ENCODE results near the gene DDX10. TPM values are rescaled to one million over a fixed set of nuclear protein-coding genes. Genes with fewer than 3 reads are reported as not detected.

Gene DDX10
- total RNA-seq, 4 donors from 2014 or later: 27.9 to 511 (median 31.5) TPM

DNA sequence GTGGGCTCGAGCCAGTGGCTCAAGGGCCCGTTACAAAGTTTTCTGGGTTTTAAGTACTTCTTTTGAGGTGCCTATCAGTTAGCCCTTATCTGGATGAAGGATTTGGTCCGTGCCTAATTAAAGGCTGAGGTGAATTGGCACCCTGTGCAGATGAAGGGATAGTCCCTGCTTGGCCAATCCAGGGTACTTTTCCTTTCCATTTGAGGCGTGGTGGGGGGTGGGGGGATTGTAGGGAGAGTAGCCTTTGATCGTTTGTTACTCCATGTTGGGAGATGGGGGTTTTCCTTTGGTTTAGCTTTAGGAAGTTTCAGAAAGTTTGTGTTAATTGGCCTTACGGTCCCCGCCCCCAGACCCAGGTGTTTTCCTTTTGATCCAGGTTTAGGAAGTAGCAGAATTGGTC is 170.8 kb downstream of the DDX10 start:
- TF ChIP-seq, protein P1, sequence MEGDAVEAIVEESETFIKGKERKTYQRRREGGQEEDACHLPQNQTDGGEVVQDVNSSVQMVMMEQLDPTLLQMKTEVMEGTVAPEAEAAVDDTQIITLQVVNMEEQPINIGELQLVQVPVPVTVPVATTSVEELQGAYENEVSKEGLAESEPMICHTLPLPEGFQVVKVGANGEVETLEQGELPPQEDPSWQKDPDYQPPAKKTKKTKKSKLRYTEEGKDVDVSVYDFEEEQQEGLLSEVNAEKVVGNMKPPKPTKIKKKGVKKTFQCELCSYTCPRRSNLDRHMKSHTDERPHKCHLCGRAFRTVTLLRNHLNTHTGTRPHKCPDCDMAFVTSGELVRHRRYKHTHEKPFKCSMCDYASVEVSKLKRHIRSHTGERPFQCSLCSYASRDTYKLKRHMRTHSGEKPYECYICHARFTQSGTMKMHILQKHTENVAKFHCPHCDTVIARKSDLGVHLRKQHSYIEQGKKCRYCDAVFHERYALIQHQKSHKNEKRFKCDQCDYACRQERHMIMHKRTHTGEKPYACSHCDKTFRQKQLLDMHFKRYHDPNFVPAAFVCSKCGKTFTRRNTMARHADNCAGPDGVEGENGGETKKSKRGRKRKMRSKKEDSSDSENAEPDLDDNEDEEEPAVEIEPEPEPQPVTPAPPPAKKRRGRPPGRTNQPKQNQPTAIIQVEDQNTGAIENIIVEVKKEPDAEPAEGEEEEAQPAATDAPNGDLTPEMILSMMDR (IDR thresholded peaks at IDR 0.05): no peak
- Histone ChIP-seq H3K4me3 (no peak overlapping the region), H3K27ac (no peak overlapping the region), H3K36me3 (no peaks in the 10 kb centered on the region), H3K4me1 (no peaks in the 10 kb centered on the region), H3K27me3 (peaks cover 0 to 3% of the 10 kb centered on the region in 2 donors), H3K9me3 (no peaks in the 10 kb centered on the region)
- no peak for DNase-seq
- intact Hi-C loops (cut with DNase I; ENCODE audit: low total_unique reads): no loop called here

DNA sequence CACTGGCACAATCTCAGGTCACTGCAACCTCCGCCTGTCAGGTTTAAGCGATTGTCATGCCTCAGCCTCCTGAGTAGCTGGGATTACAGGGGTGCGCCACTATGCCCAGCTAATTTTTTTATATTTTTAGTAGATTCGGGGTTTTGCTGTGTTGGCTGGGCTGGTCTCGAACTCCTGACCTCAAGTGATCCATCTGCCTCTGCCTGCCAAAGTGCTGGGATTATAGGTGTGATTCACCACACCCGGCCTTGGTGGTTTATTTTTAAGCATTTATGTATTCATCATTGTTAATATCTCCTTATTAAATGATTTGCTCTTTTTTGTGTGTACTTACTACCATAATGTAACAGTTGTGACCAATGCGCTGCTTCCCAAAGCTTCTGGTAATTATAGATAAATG is 171.7 kb downstream of the DDX10 start:
- intact Hi-C loops (cut with DNase I; ENCODE audit: low total_unique reads): no loop called here
- H3K36me3 ChIP-seq: no peaks in the 10 kb centered on the region
- H3K9me3 ChIP-seq: no peaks in the 10 kb centered on the region
- TF ChIP-seq, protein P1 (IDR thresholded peaks at IDR 0.05): no peak
- TF ChIP-seq POLR2A (IDR thresholded peaks at IDR 0.05): no peak
- peaks cover 0 to 3% of the 10 kb centered on the region in 2 donors for H3K27me3 ChIP-seq
- no peaks in the 10 kb centered on the region for H3K4me1 ChIP-seq
- no peak for DNase-seq
- H3K4me3 ChIP-seq: no peak overlapping the region
- no peak overlapping the region for H3K27ac ChIP-seq

DNA sequence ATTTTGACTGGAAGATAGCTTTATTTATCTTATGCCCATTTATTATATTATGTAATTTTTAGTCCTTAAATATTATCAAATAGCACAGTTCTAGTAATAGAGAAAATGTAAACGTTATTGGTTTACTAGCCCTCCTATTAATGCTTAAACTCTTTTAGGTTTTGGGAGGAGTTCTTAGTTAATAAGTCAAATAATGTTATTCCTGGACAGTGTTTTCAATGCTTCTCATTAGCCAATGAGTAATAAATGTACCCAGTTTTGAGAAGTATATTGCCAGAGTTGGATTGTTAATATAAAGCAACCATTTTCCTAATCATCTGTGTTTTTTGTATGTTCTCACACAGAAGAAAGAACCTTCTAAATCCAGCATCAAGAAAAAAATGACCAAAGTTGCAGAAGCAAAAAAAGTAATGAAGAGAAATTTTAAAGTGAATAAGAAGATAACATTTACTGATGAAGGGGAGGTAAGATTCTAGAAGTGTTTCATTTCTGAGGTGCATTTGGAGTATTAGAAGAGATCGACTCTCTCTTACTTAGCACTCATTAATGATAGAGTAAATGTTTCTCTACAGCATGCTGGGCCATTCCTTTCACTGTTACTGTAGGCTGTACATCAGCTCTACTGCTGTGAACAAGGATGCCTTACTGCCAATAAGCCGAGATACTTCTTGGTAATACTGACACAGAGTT is 173.4 kb downstream of the DDX10 start:
- Histone ChIP-seq H3K27me3 (peaks cover 0 to 3% of the 10 kb centered on the region in 2 donors), H3K4me1 (no peaks in the 10 kb centered on the region), H3K36me3 (no peaks in the 10 kb centered on the region), H3K27ac (no peak overlapping the region), H3K9me3 (no peaks in the 10 kb centered on the region), H3K4me3 (no peak overlapping the region)
- TF ChIP-seq, protein P1 (IDR thresholded peaks at IDR 0.05): no peak
- intact Hi-C loops (cut with DNase I; ENCODE audit: low total_unique reads): no loop called here
- DNase-seq: no peak

DNA sequence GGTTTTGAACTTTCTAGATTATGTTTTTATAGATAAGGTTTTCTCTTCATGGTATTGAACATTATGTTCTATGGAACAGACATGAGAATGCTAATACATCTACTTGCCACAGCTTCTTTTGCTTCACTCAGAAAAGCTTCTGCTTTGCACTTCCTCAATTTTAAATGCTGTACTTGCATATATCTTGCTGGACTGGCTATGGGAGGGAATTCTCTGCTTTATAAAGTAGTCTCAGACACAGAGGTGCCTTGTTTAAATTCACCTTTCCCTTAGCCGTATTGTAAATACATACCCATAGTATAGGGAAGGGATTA is 173.9 kb downstream of the DDX10 start:
- intact Hi-C loops (cut with DNase I; ENCODE audit: low total_unique reads): no loop called here
- DNase-seq: no peak
- H3K9me3 ChIP-seq: no peaks in the 10 kb centered on the region

DNA sequence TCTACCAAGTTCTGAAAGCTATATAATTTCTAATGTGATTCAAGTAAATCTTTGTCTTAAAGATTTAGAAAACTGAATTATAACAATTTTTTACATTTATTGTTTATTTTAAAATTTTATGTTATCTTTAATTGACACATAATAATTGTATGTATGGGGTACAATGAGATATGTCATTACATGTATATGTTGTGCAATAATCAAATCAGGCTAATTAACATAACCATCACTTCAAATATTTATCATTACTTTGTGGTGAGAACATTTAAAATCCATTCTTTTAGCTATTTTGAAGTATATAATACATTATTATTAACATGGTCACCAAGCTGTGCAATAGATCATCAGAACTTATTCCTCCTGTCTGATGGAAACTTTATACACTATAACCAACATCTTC is 181.1 kb downstream of the DDX10 start:
- Histone ChIP-seq H3K4me3 (no peak overlapping the region), H3K36me3 (no peaks in the 10 kb centered on the region), H3K27me3 (no peaks in the 10 kb centered on the region), H3K4me1 (no peaks in the 10 kb centered on the region), H3K9me3 (no peaks in the 10 kb centered on the region), H3K27ac (no peak overlapping the region)
- no peak for TF ChIP-seq POLR2A (IDR thresholded peaks at IDR 0.05)
- TF ChIP-seq, protein P1 (IDR thresholded peaks at IDR 0.05): no peak
- no peak for DNase-seq
- intact Hi-C loops (cut with DNase I; ENCODE audit: low total_unique reads): no loop called here

More for the DNA sequence above, 173.9 kb downstream of the DDX10 start:
- no peaks in the 10 kb centered on the region for H3K4me1 ChIP-seq
- peaks cover 0 to 3% of the 10 kb centered on the region in 2 donors for H3K27me3 ChIP-seq
- H3K4me3 ChIP-seq: no peak overlapping the region
- TF ChIP-seq, protein P1 (IDR thresholded peaks at IDR 0.05): no peak
- no peak for TF ChIP-seq POLR2A (IDR thresholded peaks at IDR 0.05)
- H3K27ac ChIP-seq: no peak overlapping the region
- no peaks in the 10 kb centered on the region for H3K36me3 ChIP-seq

Data from uterus (tissue), 4 donors.